Adrenal gland (tissue), 12 donors: ENCODE results near the gene CACHD1. TPM values are rescaled to one million over a fixed set of nuclear protein-coding genes. Genes with fewer than 3 reads are reported as not detected.

Experiments
- DNase-seq, 7 donors: peaks; one replicate each; pipeline ENCODE4 v3.0.0-alpha.2; 2019 to 2020
- H3K27ac ChIP-seq, 5 donors: fragments of 200-600 bp; sonication (generic) in 4 of 5; 1 replicate in 3 of 5; 2 replicates in 2 of 5; pipeline versions ENCODE4 v1.5.1 to v1.8.0; 2016 to 2020; ENCODE audit warnings: mild to moderate bottlenecking in 1 of 5
- H3K27me3 ChIP-seq: fragments of 200-600 bp; 2 replicates; pipeline ENCODE4 v1.8.0; 2021
- H3K36me3 ChIP-seq, 2 donors: fragments of 200-600 bp; replicated peaks in 1 of 2; 1 replicate in 1 of 2; 2 replicates in 1 of 2; pipeline versions ENCODE4 v1.5.1 to v1.8.0; 2018 to 2022
- H3K4me1 ChIP-seq, 2 donors: fragments of 200-600 bp; replicated peaks in 1 of 2; 1 replicate in 1 of 2; 2 replicates in 1 of 2; pipeline versions ENCODE4 v1.5.1 to v1.8.0; 2018 to 2021
- H3K4me3 ChIP-seq, 4 donors: fragments of 200-600 bp; sonication (generic) in 3 of 4; one replicate each; pipeline ENCODE4 v1.5.1; 2016 to 2018
- H3K9me3 ChIP-seq, 3 donors: fragments of 200-600 bp; sonication (generic) in 1 of 3; replicated peaks in 1 of 3; 1 replicate in 2 of 3; 2 replicates in 1 of 3; pipeline versions ENCODE4 v1.5.1 to v1.8.0; 2016 to 2021
- CTCF ChIP-seq, 6 experiments: fragments of 450-650 bp in 4 of 6; fragments of 200-600 bp in 2 of 6; sonication (generic) in 1 of 6; IDR thresholded peaks; 1 replicate in 5 of 6; 2 replicates in 1 of 6; pipeline versions ENCODE4 v1.5.1 to v1.8.0; 2016 to 2021; ENCODE audit warnings: antibody characterized with exemption in 6 of 6, mild to moderate bottlenecking in 2 of 6, moderate library complexity in 1 of 6
- POLR2A ChIP-seq, 2 donors: fragments of 450-650 bp; IDR thresholded peaks; one replicate each; pipeline ENCODE4 v1.6.1; 2017; ENCODE audit warnings: antibody characterized with exemption in 2 of 2, mild to moderate bottlenecking in 2 of 2, moderate library complexity in 1 of 2
- WGBS, 4 donors: extraction: QIAGEN DNeasy Blood & Tissue Kit in 2 of 4; methylation state at CpG; one replicate each; pipeline versions ENCODE4 v1.1.5 to v1.1.7; 2013 to 2017; 5-methylcytosine and 5-hydroxymethylcytosine counted together
- intact Hi-C, 2 donors: fragments of 100-400 bp; cut with DNase I; formaldehyde crosslinking; loops; one replicate each; pipeline versions ENCODE4 v1.14.1 to v1.15.0; 2022 to 2023
- polyA plus RNA-seq, 3 donors: library from polyadenylated mRNA; stranded (reverse); fragments of 200-250 nt in 2 of 3; fragments of 350-450 nt in 1 of 3; fragmentation: Illumina TruSeq in 1 of 3; extraction: RNeasy Lipid Tissue Mini Kit (QIAGEN cat#74804) in 1 of 3; gene quantifications; one replicate each; pipeline ENCODE4 v1.2.3, GENCODE V29; 2013 to 2014
- total RNA-seq, 9 donors: library from RNA; depleted of rRNA in 4 of 9; stranded (reverse); fragments of >200 nt in 4 of 9; fragments of 120-200 nt in 1 of 9; fragmentation: NEBNext Ultra II Directional in 1 of 9; extraction: Animal tissue kit (Norgen Biotek cat#: 25700) in 1 of 9; gene quantifications; one replicate each; pipeline versions ENCODE4 v1.1.0 to v1.2.4, GENCODE V29; 2013 to 2023
- donor health status: healthy with polysubstance abuse.
- donor health status: Bipolar disorder and iron deficiency.
- donor health status: DM: yes; HTN: yes; CAD: no.
- donor health status: DM: no; HTN: no; CAD: no.
- donor health status: DM: no; HTN: no; CAD: no.
- donor health status: DM: yes; HTN: yes; CAD: no.

The CACHD1 gene
- total and polyA plus RNA-seq, 12 donors, result 14.8 to 43.1 (median 24.0) TPM

GRCh38 chr1:64715186-64715585 lies 245.3 kb downstream of the CACHD1 start:
- no peak overlapping the region for H3K27ac ChIP-seq
- H3K27me3 ChIP-seq, result no peaks in the 10 kb centered on the region
- H3K4me3 ChIP-seq, result no peak overlapping the region
- no peak for TF ChIP-seq POLR2A (IDR thresholded peaks at IDR 0.05)
- TF ChIP-seq CTCF (IDR thresholded peaks at IDR 0.05), result no peak
- no peaks in the 10 kb centered on the region for H3K4me1 ChIP-seq
- no peaks in the 10 kb centered on the region for H3K9me3 ChIP-seq
- intact Hi-C loops, result no loop called here
- WGBS, 4 donors, result 65 to 77% (median 67%) methylated on average over 2 of the region's 2 CpGs
- no peaks in the 10 kb centered on the region for H3K36me3 ChIP-seq
- no peak for DNase-seq

GRCh38 chr1:64721135-64721534 lies 251.2 kb downstream of the CACHD1 start:
- Histone ChIP-seq H3K27ac (no peak overlapping the region), H3K36me3 (no peaks in the 10 kb centered on the region), H3K9me3 (no peaks in the 10 kb centered on the region), H3K4me1 (no peaks in the 10 kb centered on the region), H3K27me3 (no peaks in the 10 kb centered on the region), H3K4me3 (no peak overlapping the region)
- intact Hi-C loops, result no loop called here
- WGBS, 4 donors, result 74 to 95% (median 83%) methylated on average over 2 of the region's 2 CpGs
- DNase-seq, result no peak
- TF ChIP-seq CTCF (IDR thresholded peaks at IDR 0.05), result no peak
- no peak for TF ChIP-seq POLR2A (IDR thresholded peaks at IDR 0.05)

GRCh38 chr1:64721576-64722145 lies 251.7 kb downstream of the CACHD1 start:
- no peaks in the 10 kb centered on the region for H3K36me3 ChIP-seq
- no peaks in the 10 kb centered on the region for H3K27me3 ChIP-seq
- no peaks in the 10 kb centered on the region for H3K4me1 ChIP-seq
- intact Hi-C loops, result no loop called here
- H3K27ac ChIP-seq, result no peak overlapping the region
- TF ChIP-seq POLR2A (IDR thresholded peaks at IDR 0.05), result no peak
- TF ChIP-seq CTCF (IDR thresholded peaks at IDR 0.05), result no peak
- H3K9me3 ChIP-seq, result no peaks in the 10 kb centered on the region
- 75 to 81% (median 79%) methylated on average over 2 of the region's 2 CpGs for WGBS, 4 donors
- DNase-seq, result no peak
- H3K4me3 ChIP-seq, result no peak overlapping the region

GRCh38 chr1:64727861-64728260 lies 257.9 kb downstream of the CACHD1 start:
- Histone ChIP-seq H3K4me3 (no peak overlapping the region), H3K4me1 (no peaks in the 10 kb centered on the region), H3K27me3 (no peaks in the 10 kb centered on the region), H3K36me3 (no peaks in the 10 kb centered on the region), H3K27ac (no peak overlapping the region), H3K9me3 (no peaks in the 10 kb centered on the region)
- no peak for TF ChIP-seq CTCF (IDR thresholded peaks at IDR 0.05)
- no peak for TF ChIP-seq POLR2A (IDR thresholded peaks at IDR 0.05)
- 80 to 95% (median 89%) methylated on average over 1 of the region's 1 CpG for WGBS, 4 donors
- no peak for DNase-seq
- intact Hi-C loops, result no loop called here
